ENCODE results near the gene NCK2. TPM values are rescaled to one million over a fixed set of nuclear protein-coding genes. Genes with fewer than 3 reads are reported as not detected.

Gene NCK2
- total and polyA plus RNA-seq, 9 of the 15 experiments (the other 6 are each of a cell fraction or from before 2014, with no cell fraction given), result 0.90 to 27.9 (median 15.9) TPM

- no peak for FAIRE-seq
- H3K4me3 ChIP-seq, result no peak overlapping the region
- no peak for ATAC-seq
- in situ Hi-C loops (cut with MboI), result no loop called here
- WGBS (ENCODE audit: insufficient coverage, low coverage, missing lambda C conversion rate), result 83% methylated on average over 9 of the region's 9 CpGs
- no peaks in the 10 kb centered on the region for H4K20me1 ChIP-seq (replicated peaks; ENCODE audit: control insufficient read depth, insufficient read depth, low read length)
- H3K4me2 ChIP-seq (ENCODE audit: insufficient read depth, low read length), result no peak overlapping the region
- no peak overlapping the region for H3K27ac ChIP-seq (ENCODE audit: extremely low read depth, low read depth, low read length)
- no peaks in the 10 kb centered on the region for H3K9me1 ChIP-seq (ENCODE audit: control insufficient read depth, insufficient read depth, low read length)
- H3K9ac ChIP-seq (ENCODE audit: insufficient read depth in 1 of 2, low read depth in 2 of 2, low read length in 2 of 2), result no peak overlapping the region
- POLR2A ChIA-PET, result interaction anchor here (0.8 to 1.5 kb wide), 2 partner anchors 10 to 14 kb away, joined by 3 to 5 read pairs; no protein-coding TSS in a partner anchor
- no peaks in the 10 kb centered on the region for H3K36me3 ChIP-seq (ENCODE audit: control insufficient read depth, insufficient read depth, low read length)
- no peak overlapping the region for H2AFZ ChIP-seq (ENCODE audit: low read depth, low read length)
- peaks cover 18 to 57% of the 10 kb centered on the region in 2 experiments; a peak in 4 of 5 replicates for H3K4me1 ChIP-seq (replicated peaks in 1 of 2; ENCODE audit: control insufficient read depth in 2 of 2, insufficient read depth in 2 of 2, low read length in 2 of 2)
- DNase-seq (ENCODE audit: extremely low read depth in 1 of 4, low spot score in 3 of 4), result no peak
- TF ChIP-seq CEBPG (CRISPR knock-in tag; IDR thresholded peaks at IDR 0.05) (no peak), CEBPG (tag; conservative IDR thresholded peaks at IDR 0.05 in 1 of 2, IDR thresholded peaks at IDR 0.05 in 1 of 2) (peak; percentile 19 to 47; a peak in 1 of 4 replicates), CEBPB (tag; IDR thresholded peaks at IDR 0.05) (peak; percentile 73), THRA (IDR thresholded peaks at IDR 0.05) (no peak), MTF1 (CRISPR knock-in tag; IDR thresholded peaks at IDR 0.05; ENCODE audit: borderline replicate concordance) (no peak)
- no TSS peak for BruUV-seq (replicated peaks)
- peaks cover 23% of the 10 kb centered on the region; the same call in 2 of the 3 replicates for H3K79me2 ChIP-seq (ENCODE audit: control insufficient read depth, insufficient read depth, low read length)
- H3K27me3 ChIP-seq (ENCODE audit: control insufficient read depth in 2 of 2, insufficient read depth in 2 of 2, low read length in 2 of 2), result no peaks in the 10 kb centered on the region
- CTCF ChIA-PET (ENCODE audit: low intra/inter-chr PET ratio), result no interaction called here
- intact Hi-C loops (cut with micrococcal nuclease), result no loop called here
- no peaks in the 10 kb centered on the region for H3K9me3 ChIP-seq (replicated peaks; ENCODE audit: control insufficient read depth, insufficient read depth, low read depth, low read length)
Measured at GRCh38 chr2:105800036-105800713, 55.5 kb downstream of the NCK2 start.

All from K562 (cell line).